ENCODE results near the gene RAPGEF3. TPM values are rescaled to one million over a fixed set of nuclear protein-coding genes. Genes with fewer than 3 reads are reported as not detected.

RAPGEF3 gene
- total and polyA plus RNA-seq, 4 donors = 3.1 to 149 (median 89.0) TPM

DNA sequence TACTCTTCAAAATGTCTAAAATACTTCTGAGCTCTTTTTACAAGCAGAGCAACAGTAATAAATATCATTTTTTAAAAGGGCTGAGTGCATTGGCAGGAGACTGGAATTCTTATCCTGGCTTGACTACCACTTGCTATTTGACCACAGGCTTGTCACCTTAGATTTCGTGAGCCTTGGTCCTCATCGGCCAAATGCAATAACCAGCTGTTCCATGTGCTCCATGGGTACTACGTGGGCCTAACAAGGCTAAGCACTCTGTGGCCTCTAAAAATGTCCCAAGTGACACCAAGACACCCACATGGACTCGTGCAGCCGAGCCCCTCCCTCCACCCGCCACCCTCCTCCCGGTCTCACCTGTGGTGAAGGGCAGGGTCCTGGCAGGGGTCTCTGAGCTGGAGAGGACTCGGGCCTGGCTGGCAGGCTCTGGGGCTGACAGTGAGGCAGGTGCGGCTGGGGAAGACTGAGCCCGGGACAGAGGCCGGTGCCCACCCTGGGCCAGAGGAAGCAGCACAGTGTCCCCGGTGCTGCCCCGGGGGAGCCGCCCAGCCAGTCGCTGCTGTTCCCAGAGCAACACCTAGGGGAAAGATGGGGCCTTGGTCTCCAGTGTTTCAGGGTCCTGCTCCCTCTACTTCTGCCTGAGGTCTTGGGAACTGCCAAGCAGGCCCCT, 34.5 kb upstream of the RAPGEF3 start:
- DNase-seq (no peak), ATAC-seq (ENCODE audit: low FRiP score) (no peak)
- intact Hi-C loops (cut with DNase I) = no loop called here
- Histone ChIP-seq H3K4me1 (ENCODE audit: control insufficient read depth in 1 of 2, insufficient read depth in 2 of 2, low read length in 2 of 2) (no peaks in the 10 kb centered on the region), H3K27ac (ENCODE audit: low read depth in 1 of 2, low read length in 2 of 2) (no peak overlapping the region), H3K4me3 (ENCODE audit: low read length in 2 of 2) (no peak overlapping the region), H3K36me3 (ENCODE audit: control insufficient read depth in 1 of 2, insufficient read depth in 2 of 2, low read length in 1 of 2) (peaks cover 0 to 22% of the 10 kb centered on the region in 2 donors), H3K27me3 (ENCODE audit: control insufficient read depth in 1 of 2, insufficient read depth in 2 of 2, low read length in 1 of 2) (no peaks in the 10 kb centered on the region), H3K9me3 (ENCODE audit: control insufficient read depth, low read length) (no peaks in the 10 kb centered on the region)
- 63 to 65% methylated on average over 15 of the region's 15 CpGs for WGBS, 2 donors

DNA sequence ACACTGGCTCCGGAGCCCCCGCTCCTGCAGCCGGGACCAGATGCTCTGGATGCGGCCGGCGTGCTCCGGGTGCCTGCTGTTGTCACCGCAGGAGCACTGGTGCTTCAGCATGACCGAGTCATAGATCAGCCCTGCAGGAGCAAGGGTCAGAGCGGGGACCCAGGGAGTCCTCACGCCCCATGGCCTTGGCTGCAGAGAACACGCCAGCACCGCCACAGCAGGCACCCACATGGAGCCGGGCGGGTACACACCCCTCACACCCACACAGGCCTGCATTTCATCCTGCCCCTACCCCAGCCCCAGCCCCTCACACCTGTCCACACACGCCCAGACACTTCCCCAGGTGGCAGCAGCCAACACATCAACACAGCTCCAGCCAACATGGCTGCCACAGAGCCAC, 33.2 kb upstream of the RAPGEF3 start:
- no peaks in the 10 kb centered on the region for H3K27me3 ChIP-seq (ENCODE audit: control insufficient read depth in 1 of 2, insufficient read depth in 2 of 2, low read length in 1 of 2)
- H3K9me3 ChIP-seq (ENCODE audit: control insufficient read depth, low read length) = no peaks in the 10 kb centered on the region
- 90% methylated on average over 16 of the region's 16 CpGs for WGBS, 2 donors
- H3K4me1 ChIP-seq (ENCODE audit: control insufficient read depth in 1 of 2, insufficient read depth in 2 of 2, low read length in 2 of 2) = no peaks in the 10 kb centered on the region
- DNase-seq = no peak
- ATAC-seq (ENCODE audit: low FRiP score) = no peak
- H3K36me3 ChIP-seq (ENCODE audit: control insufficient read depth in 1 of 2, insufficient read depth in 2 of 2, low read length in 1 of 2) = peaks cover 0 to 20% of the 10 kb centered on the region in 2 donors
- intact Hi-C loops (cut with DNase I) = no loop called here
- H3K4me3 ChIP-seq (ENCODE audit: low read length in 2 of 2) = no peak overlapping the region
- no peak overlapping the region for H3K27ac ChIP-seq (ENCODE audit: low read depth in 1 of 2, low read length in 2 of 2)

DNA sequence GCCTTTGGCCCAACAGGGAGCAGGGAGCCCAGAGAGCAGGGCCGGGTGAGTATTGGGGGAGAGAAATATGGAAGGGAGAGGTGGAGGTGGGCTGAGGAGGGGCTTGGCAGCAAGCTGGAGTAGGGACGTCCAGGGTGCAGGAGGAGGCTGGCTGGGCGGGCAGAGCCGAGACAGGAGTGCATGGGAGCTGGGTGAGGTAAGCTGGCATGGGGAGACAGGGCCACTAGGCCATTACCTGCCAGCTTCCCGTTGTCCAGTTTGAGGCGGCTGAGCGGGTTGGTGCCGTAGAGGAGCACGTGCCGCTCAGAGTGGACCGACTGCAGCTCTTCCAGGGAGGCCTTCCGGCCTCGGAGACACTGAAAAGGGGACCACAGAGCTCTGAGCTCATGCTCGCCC, 32.7 kb upstream of the RAPGEF3 start:
- no peak overlapping the region for H3K27ac ChIP-seq (ENCODE audit: low read depth in 1 of 2, low read length in 2 of 2)

DNA sequence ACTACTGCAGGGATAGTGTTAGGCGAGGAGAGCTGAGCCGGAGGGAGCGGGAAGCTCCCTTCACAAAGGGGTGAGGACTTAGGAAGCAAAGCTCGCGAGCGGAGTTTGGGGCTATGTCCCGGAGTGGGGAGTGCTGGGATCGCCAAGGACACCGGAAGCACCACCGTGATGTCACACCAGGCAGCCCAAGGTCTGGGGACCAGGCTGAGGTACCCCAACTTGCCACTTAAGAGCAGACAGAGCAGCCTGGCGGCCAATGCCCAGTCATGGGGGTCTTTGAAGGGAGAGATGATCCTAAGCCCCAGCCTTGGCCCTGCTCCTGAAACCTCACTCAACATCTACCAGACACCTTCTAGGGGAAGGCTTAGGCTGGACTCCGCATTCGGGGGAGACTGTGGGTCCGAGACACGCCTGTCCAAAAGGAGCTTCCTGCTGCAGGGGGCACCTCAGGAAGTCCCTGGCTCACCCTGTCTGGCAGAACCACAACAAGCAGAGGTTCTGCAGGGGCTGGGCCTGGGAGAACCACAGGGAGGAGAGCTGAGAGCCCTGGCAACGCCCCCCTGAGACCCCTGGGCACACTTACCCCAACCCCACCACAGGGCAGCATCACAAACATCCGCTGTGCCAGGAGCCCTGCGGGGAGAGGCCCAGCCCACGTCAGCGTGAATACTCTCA, 32.1 kb upstream of the RAPGEF3 start:
- no peak for DNase-seq
- Histone ChIP-seq H3K27me3 (ENCODE audit: control insufficient read depth in 1 of 2, insufficient read depth in 2 of 2, low read length in 1 of 2) (no peaks in the 10 kb centered on the region), H3K4me1 (ENCODE audit: control insufficient read depth in 1 of 2, insufficient read depth in 2 of 2, low read length in 2 of 2) (no peaks in the 10 kb centered on the region), H3K36me3 (ENCODE audit: control insufficient read depth in 1 of 2, insufficient read depth in 2 of 2, low read length in 1 of 2) (peaks cover 0 to 16% of the 10 kb centered on the region in 2 donors), H3K4me3 (ENCODE audit: low read length in 2 of 2) (no peak overlapping the region), H3K9me3 (ENCODE audit: control insufficient read depth, low read length) (no peaks in the 10 kb centered on the region), H3K27ac (ENCODE audit: low read depth in 1 of 2, low read length in 2 of 2) (no peak overlapping the region)
- no peak for ATAC-seq (ENCODE audit: low FRiP score)
- WGBS, 2 donors = 88 to 90% methylated on average over 20 of the region's 20 CpGs
- intact Hi-C loops (cut with DNase I) = no loop called here

More for the DNA sequence above, 32.7 kb upstream of the RAPGEF3 start:
- intact Hi-C loops (cut with DNase I) = no loop called here
- peaks cover 0 to 18% of the 10 kb centered on the region in 2 donors for H3K36me3 ChIP-seq (ENCODE audit: control insufficient read depth in 1 of 2, insufficient read depth in 2 of 2, low read length in 1 of 2)
- no peaks in the 10 kb centered on the region for H3K4me1 ChIP-seq (ENCODE audit: control insufficient read depth in 1 of 2, insufficient read depth in 2 of 2, low read length in 2 of 2)
- ATAC-seq (ENCODE audit: low FRiP score) (no peak), DNase-seq (no peak)
- H3K4me3 ChIP-seq (ENCODE audit: low read length in 2 of 2) = no peak overlapping the region
- no peaks in the 10 kb centered on the region for H3K9me3 ChIP-seq (ENCODE audit: control insufficient read depth, low read length)
- 85 to 87% methylated on average over 14 of the region's 14 CpGs for WGBS, 2 donors
- H3K27me3 ChIP-seq (ENCODE audit: control insufficient read depth in 1 of 2, insufficient read depth in 2 of 2, low read length in 1 of 2) = no peaks in the 10 kb centered on the region

DNA sequence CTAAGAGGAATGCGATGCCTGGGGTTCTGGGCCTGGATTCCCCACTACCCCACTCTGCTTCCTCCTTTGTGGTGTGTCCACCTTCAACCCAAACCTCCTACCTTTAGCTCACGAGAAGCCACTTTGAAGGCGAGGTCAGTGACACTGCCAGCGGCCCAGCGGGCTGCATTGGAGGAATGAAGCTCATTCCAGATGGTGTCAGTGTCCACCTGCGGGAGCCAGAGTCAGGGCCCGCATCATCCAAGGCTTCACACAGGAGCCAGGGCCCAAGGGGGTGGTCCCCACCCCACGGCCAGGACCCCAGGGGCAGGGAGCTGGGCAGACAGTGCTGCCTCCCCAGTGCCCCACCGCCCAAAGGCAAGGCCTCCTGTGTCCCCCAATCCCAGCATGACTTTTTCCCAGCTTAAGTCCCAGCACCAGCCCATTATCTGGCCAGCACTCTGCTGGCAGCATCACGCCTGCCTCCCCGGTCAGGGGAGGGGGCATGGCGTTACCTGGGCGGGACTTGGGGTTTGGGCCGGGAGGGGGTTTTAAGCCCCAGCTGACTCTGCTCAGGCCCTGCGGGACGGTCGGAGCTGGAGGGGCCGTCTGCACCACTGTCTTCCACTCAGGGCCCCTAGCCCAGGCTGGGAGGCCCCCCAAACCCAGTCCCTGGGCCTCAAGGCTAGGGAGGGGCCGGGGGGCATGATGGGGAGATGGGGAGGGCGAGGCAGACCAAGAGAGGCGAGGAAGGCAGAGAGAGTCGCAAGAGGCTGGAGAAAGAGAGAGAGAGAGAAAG, 31.2 kb upstream of the RAPGEF3 start:
- H3K9me3 ChIP-seq (ENCODE audit: control insufficient read depth, low read length) = no peaks in the 10 kb centered on the region
- peaks cover 0 to 14% of the 10 kb centered on the region in 2 donors for H3K36me3 ChIP-seq (ENCODE audit: control insufficient read depth in 1 of 2, insufficient read depth in 2 of 2, low read length in 1 of 2)
- DNase-seq (peak in 1 of 2 donors; percentile 49), ATAC-seq (ENCODE audit: low FRiP score) (no peak)
- WGBS, 2 donors = 85% methylated on average over 21 to 22 of the region's 22 CpGs
- no peaks in the 10 kb centered on the region for H3K4me1 ChIP-seq (ENCODE audit: control insufficient read depth in 1 of 2, insufficient read depth in 2 of 2, low read length in 2 of 2)
- no peaks in the 10 kb centered on the region for H3K27me3 ChIP-seq (ENCODE audit: control insufficient read depth in 1 of 2, insufficient read depth in 2 of 2, low read length in 1 of 2)
- no peak overlapping the region for H3K4me3 ChIP-seq (ENCODE audit: low read length in 2 of 2)
- intact Hi-C loops (cut with DNase I) = no loop called here
- no peak overlapping the region for H3K27ac ChIP-seq (ENCODE audit: low read depth in 1 of 2, low read length in 2 of 2)

DNA sequence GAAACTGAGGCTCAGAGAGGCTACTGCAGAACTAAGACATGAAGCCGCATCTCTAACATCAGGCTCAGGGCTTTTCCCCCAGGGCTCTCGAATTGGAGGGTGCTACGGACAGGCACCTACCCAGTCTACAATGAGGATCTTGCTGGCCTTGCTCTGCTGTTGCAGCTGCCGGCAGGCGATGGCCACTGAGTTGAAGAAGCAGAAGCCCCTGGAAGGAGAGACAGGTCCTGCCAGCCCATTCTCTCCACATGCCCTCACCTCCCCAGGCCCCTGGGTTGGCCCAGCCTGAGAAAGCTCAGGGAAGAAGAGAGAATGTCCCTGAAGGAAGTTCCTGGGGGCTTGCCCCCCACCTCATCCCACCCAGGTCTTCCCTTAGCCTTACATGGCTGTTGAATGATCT, 30.5 kb upstream of the RAPGEF3 start:
- H3K27ac ChIP-seq (ENCODE audit: low read depth in 1 of 2, low read length in 2 of 2) = no peak overlapping the region
- no peaks in the 10 kb centered on the region for H3K27me3 ChIP-seq (ENCODE audit: control insufficient read depth in 1 of 2, insufficient read depth in 2 of 2, low read length in 1 of 2)
- H3K9me3 ChIP-seq (ENCODE audit: control insufficient read depth, low read length) = no peaks in the 10 kb centered on the region
- intact Hi-C loops (cut with DNase I) = no loop called here
- H3K36me3 ChIP-seq (ENCODE audit: control insufficient read depth in 1 of 2, insufficient read depth in 2 of 2, low read length in 1 of 2) = peaks cover 0 to 11% of the 10 kb centered on the region in 2 donors
- H3K4me1 ChIP-seq (ENCODE audit: control insufficient read depth in 1 of 2, insufficient read depth in 2 of 2, low read length in 2 of 2) = no peaks in the 10 kb centered on the region
- DNase-seq = peak in 1 of 2 donors; percentile 29
- ATAC-seq (ENCODE audit: low FRiP score) = no peak
- WGBS, 2 donors = 88 to 91% methylated on average over 5 of the region's 5 CpGs
- no peak overlapping the region for H3K4me3 ChIP-seq (ENCODE audit: low read length in 2 of 2)

DNA sequence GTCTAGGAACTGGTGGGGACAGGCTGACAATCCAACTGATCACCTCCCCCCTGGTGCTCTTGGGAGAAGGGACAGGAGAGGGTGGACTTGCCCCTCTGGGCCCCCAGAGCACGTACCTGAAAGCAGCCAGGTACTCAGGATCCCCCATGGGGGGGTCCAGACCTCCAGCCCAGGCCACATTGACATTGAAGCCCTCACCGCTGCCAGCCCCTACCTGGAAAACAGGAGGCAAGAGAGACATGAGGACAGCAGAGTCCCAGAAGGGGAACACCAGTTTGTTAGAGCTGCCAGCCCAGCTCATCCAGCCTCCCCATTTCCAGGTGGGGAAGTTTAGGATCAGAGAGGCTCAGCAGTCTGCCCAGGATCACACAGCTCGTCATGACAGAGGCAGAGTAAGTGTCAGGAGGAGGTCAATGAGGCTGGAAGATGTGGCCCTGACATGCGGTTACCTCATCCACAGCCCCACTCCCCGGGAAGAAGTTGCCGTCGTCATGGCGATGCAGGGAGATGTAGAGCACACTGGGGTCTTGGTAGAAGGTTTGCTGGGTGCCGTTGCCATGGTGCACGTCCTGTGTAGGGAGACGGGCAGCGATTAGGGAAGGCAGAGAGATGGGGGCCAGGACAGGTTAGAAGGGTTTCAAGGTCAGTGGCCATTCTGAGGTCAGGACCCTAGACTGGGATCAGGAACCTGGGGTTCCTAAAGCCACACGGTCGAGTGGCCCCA, 29.1 kb upstream of the RAPGEF3 start:
- H3K36me3 ChIP-seq (ENCODE audit: control insufficient read depth in 1 of 2, insufficient read depth in 2 of 2, low read length in 1 of 2) = peaks cover 3 to 11% of the 10 kb centered on the region in 2 donors
- no peaks in the 10 kb centered on the region for H3K9me3 ChIP-seq (ENCODE audit: control insufficient read depth, low read length)
- DNase-seq = no peak
- 77 to 79% methylated on average over 14 of the region's 14 CpGs for WGBS, 2 donors
- no peaks in the 10 kb centered on the region for H3K4me1 ChIP-seq (ENCODE audit: control insufficient read depth in 1 of 2, insufficient read depth in 2 of 2, low read length in 2 of 2)
- no peak for ATAC-seq (ENCODE audit: low FRiP score)
- H3K27ac ChIP-seq (ENCODE audit: low read depth in 1 of 2, low read length in 2 of 2) = no peak overlapping the region
- H3K27me3 ChIP-seq (ENCODE audit: control insufficient read depth in 1 of 2, insufficient read depth in 2 of 2, low read length in 1 of 2) = no peaks in the 10 kb centered on the region
- H3K4me3 ChIP-seq (ENCODE audit: low read length in 2 of 2) = no peak overlapping the region
- intact Hi-C loops (cut with DNase I) = no loop called here

DNA sequence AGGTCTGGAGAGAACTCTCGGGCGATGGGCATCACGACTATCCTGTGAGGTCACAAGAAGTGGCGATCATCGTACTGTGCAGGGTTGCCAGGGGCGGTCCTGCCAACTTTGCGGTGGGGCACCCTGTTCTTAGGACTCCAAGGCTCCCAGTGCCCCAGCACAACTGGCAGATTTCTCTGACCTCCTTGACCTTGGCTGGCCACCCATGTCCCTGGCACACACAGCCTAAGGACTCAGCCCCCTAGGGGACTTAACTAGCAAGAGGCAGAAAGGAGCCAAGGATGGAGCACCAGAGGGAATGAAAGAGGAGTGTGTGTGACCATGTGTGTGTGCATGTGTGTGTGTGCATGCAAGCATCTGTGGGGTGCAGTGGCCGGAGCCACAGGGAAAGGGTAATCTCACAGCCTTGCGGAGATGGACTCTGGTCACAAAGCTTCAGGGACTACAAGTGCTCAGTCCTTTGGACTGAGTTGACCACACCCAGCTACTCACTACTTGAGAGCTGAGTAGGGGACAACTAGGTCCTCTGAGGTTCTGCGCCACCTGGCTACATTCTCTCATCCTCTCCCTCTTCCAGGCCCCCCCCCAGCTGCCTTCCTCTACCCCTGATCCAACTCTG, 28.1 kb upstream of the RAPGEF3 start:
- WGBS, 2 donors = 85 to 86% methylated on average over 10 of the region's 10 CpGs
- peaks cover 3 to 11% of the 10 kb centered on the region in 2 donors for H3K36me3 ChIP-seq (ENCODE audit: control insufficient read depth in 1 of 2, insufficient read depth in 2 of 2, low read length in 1 of 2)
- intact Hi-C loops (cut with DNase I) = no loop called here

More for the DNA sequence above, 28.1 kb upstream of the RAPGEF3 start:
- DNase-seq = no peak
- Histone ChIP-seq H3K4me1 (ENCODE audit: control insufficient read depth in 1 of 2, insufficient read depth in 2 of 2, low read length in 2 of 2) (no peaks in the 10 kb centered on the region), H3K27ac (ENCODE audit: low read depth in 1 of 2, low read length in 2 of 2) (no peak overlapping the region), H3K4me3 (ENCODE audit: low read length in 2 of 2) (no peak overlapping the region), H3K27me3 (ENCODE audit: control insufficient read depth in 1 of 2, insufficient read depth in 2 of 2, low read length in 1 of 2) (no peaks in the 10 kb centered on the region), H3K9me3 (ENCODE audit: control insufficient read depth, low read length) (no peaks in the 10 kb centered on the region)
- no peak for ATAC-seq (ENCODE audit: low FRiP score)
